Adrenal gland (tissue), 12 donors: ENCODE data around the gene IZUMO3. TPM values are rescaled to one million over a fixed set of nuclear protein-coding genes. Genes with fewer than 3 reads are reported as not detected.
"Not testable (repeated sequence)": the region's sequence is repeated elsewhere in the genome, so short reads cannot be mapped to it uniquely, and the experiment has no call there.

ENCODE experiments used
- DNase-seq, 7 donors: peaks; one replicate each; pipeline ENCODE4 v3.0.0-alpha.2; 2019 to 2020
- H3K27ac ChIP-seq, 5 donors: fragments of 200-600 bp; sonication (generic) in 4 of 5; 1 replicate in 3 of 5; 2 replicates in 2 of 5; pipeline versions ENCODE4 v1.5.1 to v1.8.0; 2016 to 2020; ENCODE audit warnings: mild to moderate bottlenecking in 1 of 5
- H3K27me3 ChIP-seq: fragments of 200-600 bp; 2 replicates; pipeline ENCODE4 v1.8.0; 2021
- H3K36me3 ChIP-seq, 2 donors: fragments of 200-600 bp; replicated peaks in 1 of 2; 1 replicate in 1 of 2; 2 replicates in 1 of 2; pipeline versions ENCODE4 v1.5.1 to v1.8.0; 2018 to 2022
- H3K4me1 ChIP-seq, 2 donors: fragments of 200-600 bp; replicated peaks in 1 of 2; 1 replicate in 1 of 2; 2 replicates in 1 of 2; pipeline versions ENCODE4 v1.5.1 to v1.8.0; 2018 to 2021
- H3K4me3 ChIP-seq, 4 donors: fragments of 200-600 bp; sonication (generic) in 3 of 4; one replicate each; pipeline ENCODE4 v1.5.1; 2016 to 2018
- H3K9me3 ChIP-seq, 3 donors: fragments of 200-600 bp; sonication (generic) in 1 of 3; replicated peaks in 1 of 3; 1 replicate in 2 of 3; 2 replicates in 1 of 3; pipeline versions ENCODE4 v1.5.1 to v1.8.0; 2016 to 2021
- POLR2A ChIP-seq, 2 donors: fragments of 450-650 bp; IDR thresholded peaks; one replicate each; pipeline ENCODE4 v1.6.1; 2017; ENCODE audit warnings: antibody characterized with exemption in 2 of 2, mild to moderate bottlenecking in 2 of 2, moderate library complexity in 1 of 2
- WGBS, 4 donors: extraction: QIAGEN DNeasy Blood & Tissue Kit in 2 of 4; methylation state at CpG; one replicate each; pipeline versions ENCODE4 v1.1.5 to v1.1.7; 2013 to 2017; 5-methylcytosine and 5-hydroxymethylcytosine counted together
- intact Hi-C, 2 donors: fragments of 100-400 bp; cut with DNase I; formaldehyde crosslinking; loops; one replicate each; pipeline versions ENCODE4 v1.14.1 to v1.15.0; 2022 to 2023
- polyA plus RNA-seq, 3 donors: library from polyadenylated mRNA; stranded (reverse); fragments of 200-250 nt in 2 of 3; fragments of 350-450 nt in 1 of 3; fragmentation: Illumina TruSeq in 1 of 3; extraction: RNeasy Lipid Tissue Mini Kit (QIAGEN cat#74804) in 1 of 3; gene quantifications; one replicate each; pipeline ENCODE4 v1.2.3, GENCODE V29; 2013 to 2014
- total RNA-seq, 9 donors: library from RNA; depleted of rRNA in 4 of 9; stranded (reverse); fragments of >200 nt in 4 of 9; fragments of 120-200 nt in 1 of 9; fragmentation: NEBNext Ultra II Directional in 1 of 9; extraction: Animal tissue kit (Norgen Biotek cat#: 25700) in 1 of 9; gene quantifications; one replicate each; pipeline versions ENCODE4 v1.1.0 to v1.2.4, GENCODE V29; 2013 to 2023
- TF ChIP-seq, protein P1 (sequence below), 6 experiments: fragments of 450-650 bp in 4 of 6; fragments of 200-600 bp in 2 of 6; sonication (generic) in 1 of 6; IDR thresholded peaks; 1 replicate in 5 of 6; 2 replicates in 1 of 6; pipeline versions ENCODE4 v1.5.1 to v1.8.0; 2016 to 2021; ENCODE audit warnings: antibody characterized with exemption in 6 of 6, mild to moderate bottlenecking in 2 of 6, moderate library complexity in 1 of 6
- donor health status: healthy with polysubstance abuse.
- donor health status: Bipolar disorder and iron deficiency.
- donor health status: DM: yes; HTN: yes; CAD: no.
- donor health status: DM: no; HTN: no; CAD: no.
- donor health status: DM: no; HTN: no; CAD: no.
- donor health status: DM: yes; HTN: yes; CAD: no.

Gene IZUMO3
- total and polyA plus RNA-seq, 12 donors: not detected

- H3K4me3 ChIP-seq: no peak overlapping the region
- TF ChIP-seq, protein P1, sequence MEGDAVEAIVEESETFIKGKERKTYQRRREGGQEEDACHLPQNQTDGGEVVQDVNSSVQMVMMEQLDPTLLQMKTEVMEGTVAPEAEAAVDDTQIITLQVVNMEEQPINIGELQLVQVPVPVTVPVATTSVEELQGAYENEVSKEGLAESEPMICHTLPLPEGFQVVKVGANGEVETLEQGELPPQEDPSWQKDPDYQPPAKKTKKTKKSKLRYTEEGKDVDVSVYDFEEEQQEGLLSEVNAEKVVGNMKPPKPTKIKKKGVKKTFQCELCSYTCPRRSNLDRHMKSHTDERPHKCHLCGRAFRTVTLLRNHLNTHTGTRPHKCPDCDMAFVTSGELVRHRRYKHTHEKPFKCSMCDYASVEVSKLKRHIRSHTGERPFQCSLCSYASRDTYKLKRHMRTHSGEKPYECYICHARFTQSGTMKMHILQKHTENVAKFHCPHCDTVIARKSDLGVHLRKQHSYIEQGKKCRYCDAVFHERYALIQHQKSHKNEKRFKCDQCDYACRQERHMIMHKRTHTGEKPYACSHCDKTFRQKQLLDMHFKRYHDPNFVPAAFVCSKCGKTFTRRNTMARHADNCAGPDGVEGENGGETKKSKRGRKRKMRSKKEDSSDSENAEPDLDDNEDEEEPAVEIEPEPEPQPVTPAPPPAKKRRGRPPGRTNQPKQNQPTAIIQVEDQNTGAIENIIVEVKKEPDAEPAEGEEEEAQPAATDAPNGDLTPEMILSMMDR (IDR thresholded peaks at IDR 0.05): no peak
- TF ChIP-seq POLR2A (IDR thresholded peaks at IDR 0.05): no peak
- no peak for DNase-seq
- intact Hi-C loops: no loop called here
- no peaks in the 10 kb centered on the region for H3K36me3 ChIP-seq
- H3K4me1 ChIP-seq: no peaks in the 10 kb centered on the region
- H3K27ac ChIP-seq: no peak overlapping the region
- no peaks in the 10 kb centered on the region for H3K27me3 ChIP-seq
- no peaks in the 10 kb centered on the region for H3K9me3 ChIP-seq
- WGBS, 4 donors: 34 to 41% (median 37%) methylated on average over 6 of the region's 6 CpGs
These were observed 36.7 kb upstream of the IZUMO3 start for GRCh38 chr9:24582146-24583126.

GRCh38 chr9:24580005-24580404, 34.3 kb upstream of the IZUMO3 start:
- H3K4me1 ChIP-seq, DNase-seq, intact Hi-C loops, H3K9me3 ChIP-seq, H3K27ac ChIP-seq, H3K36me3 ChIP-seq, H3K4me3 ChIP-seq, H3K27me3 ChIP-seq: not testable (repeated sequence)
- 67 to 93% (median 75%) methylated on average over 11 to 21 of the region's 21 CpGs for WGBS, 4 donors

- no peaks in the 10 kb centered on the region for H3K36me3 ChIP-seq
- TF ChIP-seq, protein P1 (IDR thresholded peaks at IDR 0.05): no peak
- TF ChIP-seq POLR2A (IDR thresholded peaks at IDR 0.05): no peak
- H3K4me3 ChIP-seq: no peak overlapping the region
- 84 to 90% (median 89%) methylated on average over 2 of the region's 2 CpGs for WGBS, 4 donors
- H3K9me3 ChIP-seq: no peaks in the 10 kb centered on the region
- DNase-seq: no peak
- H3K4me1 ChIP-seq: no peaks in the 10 kb centered on the region
- no peaks in the 10 kb centered on the region for H3K27me3 ChIP-seq
- intact Hi-C loops: no loop called here
- H3K27ac ChIP-seq: no peak overlapping the region
These were observed 26.7 kb upstream of the IZUMO3 start for GRCh38 chr9:24572406-24572805.

- intact Hi-C loops: loop anchor here in 1 of 2 donors (10.0 kb wide), 1 partner anchor 353 kb away; no protein-coding TSS in a partner anchor
- DNase-seq: no peak
- Histone ChIP-seq H3K9me3 (no peaks in the 10 kb centered on the region), H3K36me3 (no peaks in the 10 kb centered on the region), H3K4me1 (no peaks in the 10 kb centered on the region), H3K4me3 (no peak overlapping the region), H3K27ac (no peak overlapping the region), H3K27me3 (no peaks in the 10 kb centered on the region)
- no peak for TF ChIP-seq POLR2A (IDR thresholded peaks at IDR 0.05)
- TF ChIP-seq, protein P1 (IDR thresholded peaks at IDR 0.05): no peak
- 73 to 86% (median 78%) methylated on average over 3 of the region's 3 CpGs for WGBS, 4 donors
These were observed 16.3 kb upstream of the IZUMO3 start for GRCh38 chr9:24561957-24562356.
